CD4-positive, alpha-beta T cell (primary cell): Measurements from ENCODE around the gene CDKAL1. TPM values are rescaled to one million over a fixed set of nuclear protein-coding genes. Genes with fewer than 3 reads are reported as not detected.
"Not testable (repeated sequence)": the region's sequence is repeated elsewhere in the genome, so short reads cannot be mapped to it uniquely, and the experiment has no call there.

ENCODE experiments used
- ATAC-seq: fragments of 200-7000 bp; cut with Tn5 transposase; one replicate; pipeline ENCODE4 v1.10.0; 2022; ENCODE audit warnings: mild to moderate bottlenecking; ENCODE audit not compliant: poor library complexity
- CTCF ChIA-PET: fragments of 350-600 bp; sonication (Branson Sonifier 250); formaldehyde crosslinking; loops from one replicate; lab custom pipeline; 2021; ENCODE audit warnings: antibody characterized with exemption, inconsistent platforms; lab: Charles Lee
- POLR2A ChIA-PET: fragments of 350-600 bp; sonication (Branson Sonifier 250); formaldehyde crosslinking; loops from one replicate; lab custom pipeline; 2021; ENCODE audit warnings: antibody characterized with exemption, inconsistent platforms; lab: Charles Lee
- DNase-seq, 14 experiments: peaks; one replicate each; pipeline ENCODE4 v3.0.0-alpha.2; 2013 to 2020; ENCODE audit warnings: mixed read lengths in 2 of 14
- H3K27ac ChIP-seq, 2 donors: one replicate each; pipeline versions ENCODE4 v1.5.1 to v1.7.0; 2013; ENCODE audit warnings: low read length in 2 of 2, low read depth in 1 of 2, mild to moderate bottlenecking in 1 of 2
- H3K27me3 ChIP-seq, 2 experiments: 1 replicate in 1 of 2; 2 replicates in 1 of 2; pipeline versions ENCODE4 v1.6.1 to v1.7.0; 2013; ENCODE audit warnings: low read length in 2 of 2, control low read depth in 1 of 2, mild to moderate bottlenecking in 1 of 2, moderate library complexity in 1 of 2; ENCODE audit not compliant: insufficient read depth in 2 of 2, control insufficient read depth in 1 of 2
- H3K36me3 ChIP-seq: one replicate; pipeline ENCODE4 v1.6.1; 2013; ENCODE audit warnings: low read length, control low read depth; ENCODE audit not compliant: insufficient read depth
- H3K4me1 ChIP-seq: one replicate; pipeline ENCODE4 v1.6.1; 2013; ENCODE audit warnings: low read length, control low read depth; ENCODE audit not compliant: insufficient read depth
- H3K4me3 ChIP-seq: one replicate; pipeline ENCODE4 v1.5.1; 2013; ENCODE audit warnings: mild to moderate bottlenecking, low read length, moderate library complexity
- H3K9me3 ChIP-seq, 2 experiments: 1 replicate in 1 of 2; 2 replicates in 1 of 2; pipeline versions ENCODE4 v1.6.1 to v1.7.0; 2013; ENCODE audit warnings: low read length in 2 of 2, mild to moderate bottlenecking in 2 of 2, control low read depth in 1 of 2, moderate library complexity in 1 of 2; ENCODE audit not compliant: control insufficient read depth in 1 of 2, insufficient read depth in 1 of 2
- H3K27ac Mint-ChIP-seq: one replicate; pipeline ENCODE4 v1.8.0; 2020; ENCODE audit warnings: mixed read lengths
- H3K27me3 Mint-ChIP-seq: one replicate; pipeline ENCODE4 v1.8.0; 2021; ENCODE audit warnings: mixed read lengths
- H3K36me3 Mint-ChIP-seq: one replicate; pipeline ENCODE4 v1.8.0; 2021; ENCODE audit warnings: low read depth, mixed read lengths
- H3K4me1 Mint-ChIP-seq: one replicate; pipeline ENCODE4 v1.8.0; 2021; ENCODE audit warnings: low read depth, mixed read lengths
- H3K4me3 Mint-ChIP-seq: one replicate; pipeline ENCODE4 v1.8.0; 2020; ENCODE audit warnings: mild to moderate bottlenecking, mixed read lengths
- H3K9me3 Mint-ChIP-seq: one replicate; pipeline ENCODE4 v1.8.0; 2020; ENCODE audit warnings: mixed read lengths
- CTCF ChIP-seq: fragments of 200-600 bp; IDR thresholded peaks from one replicate; pipeline ENCODE4 v1.8.0; 2022; ENCODE audit warnings: antibody characterized with exemption, mild to moderate bottlenecking
- intact Hi-C, 2 experiments: fragments of 100-400 bp; cut with DNase I in 1 of 2; cut with micrococcal nuclease in 1 of 2; formaldehyde crosslinking; loops; one replicate each; pipeline versions ENCODE4 v1.15.1 to v1.9.0; 2023 to 2025; cut with DNase I, micrococcal nuclease
- total RNA-seq, 174 experiments: library from RNA in 2 of 174; stranded (reverse) in 2 of 174; gene quantifications; one replicate each; pipeline ENCODE4 v1.2.3 and lab custom pipeline; 2021 to 2026

The CDKAL1 gene
- total RNA-seq, 2 experiments from 2014 or later, result 21.3 to 23.9 TPM

GRCh38 chr6:20548264-20548663 lies 14.0 kb downstream of the CDKAL1 start:
- CTCF ChIA-PET, result interaction anchor here (0.5 to 0.6 kb wide), 2 partner anchors 13 to 1017 kb away, joined by 3 to 5 read pairs; no protein-coding TSS in a partner anchor
- H3K4me1 Mint-ChIP-seq, result peaks cover 21% of the 10 kb centered on the region
- intact Hi-C loops, result no loop called here

GRCh38 chr6:20549398-20549797 lies 15.1 kb downstream of the CDKAL1 start:
- H3K27me3 Mint-ChIP-seq, DNase-seq, H3K9me3 ChIP-seq, H3K4me1 ChIP-seq, CTCF ChIA-PET, H3K4me3 ChIP-seq, H3K27me3 ChIP-seq, POLR2A ChIA-PET, H3K27ac Mint-ChIP-seq, H3K4me3 Mint-ChIP-seq, intact Hi-C loops, H3K9me3 Mint-ChIP-seq, H3K27ac ChIP-seq, ATAC-seq: not testable (repeated sequence)
- peaks cover 51% of the 10 kb centered on the region for H3K36me3 ChIP-seq
- H3K36me3 Mint-ChIP-seq, result peaks cover 70% of the 10 kb centered on the region
- peaks cover 19% of the 10 kb centered on the region for H3K4me1 Mint-ChIP-seq

More at GRCh38 chr6:20548264-20548663, 14.0 kb downstream of the CDKAL1 start:
- Histone ChIP-seq H3K27me3 (no peaks in the 10 kb centered on the region), H3K36me3 (peaks cover 48% of the 10 kb centered on the region), H3K9me3 (no peaks in the 10 kb centered on the region), H3K4me1 (no peaks in the 10 kb centered on the region), H3K4me3 (no peak overlapping the region), H3K27ac (no peak overlapping the region)
- no peak for ATAC-seq
- no peak overlapping the region for H3K27ac Mint-ChIP-seq
- no peak for DNase-seq
- H3K9me3 Mint-ChIP-seq, result no peaks in the 10 kb centered on the region
- no peak for TF ChIP-seq CTCF
- no peak overlapping the region for H3K4me3 Mint-ChIP-seq
- POLR2A ChIA-PET, result no interaction called here
- no peaks in the 10 kb centered on the region for H3K27me3 Mint-ChIP-seq
- H3K36me3 Mint-ChIP-seq, result peaks cover 67% of the 10 kb centered on the region

- TF ChIP-seq CTCF, result no peak
- ChIA-PET POLR2A (no interaction called here), CTCF (no interaction called here)
- Mint-ChIP-seq H3K36me3 (peaks cover 58% of the 10 kb centered on the region), H3K27me3 (no peaks in the 10 kb centered on the region), H3K27ac (no peak overlapping the region), H3K9me3 (no peaks in the 10 kb centered on the region), H3K4me3 (no peak overlapping the region), H3K4me1 (peaks cover 6% of the 10 kb centered on the region)
- H3K4me1 ChIP-seq, result no peaks in the 10 kb centered on the region
- no peaks in the 10 kb centered on the region for H3K9me3 ChIP-seq
- no peaks in the 10 kb centered on the region for H3K27me3 ChIP-seq
- ATAC-seq (no peak), DNase-seq (no peak)
- H3K27ac ChIP-seq, result no peak overlapping the region
- H3K36me3 ChIP-seq, result peaks cover 31% of the 10 kb centered on the region
- no peak overlapping the region for H3K4me3 ChIP-seq
- intact Hi-C loops, result no loop called here
Measured at GRCh38 chr6:20554326-20554725, 20.1 kb downstream of the CDKAL1 start.

- intact Hi-C loops, result no loop called here
- no peak overlapping the region for H3K4me3 ChIP-seq
- no peak overlapping the region for H3K27ac ChIP-seq
- no peak for TF ChIP-seq CTCF
- POLR2A ChIA-PET, result no interaction called here
- H3K27me3 Mint-ChIP-seq, result no peaks in the 10 kb centered on the region
- ATAC-seq (no peak), DNase-seq (no peak)
- H3K4me1 Mint-ChIP-seq, result peaks cover 6% of the 10 kb centered on the region
- H3K9me3 Mint-ChIP-seq, result no peaks in the 10 kb centered on the region
- peaks cover 55% of the 10 kb centered on the region for H3K36me3 Mint-ChIP-seq
- peaks cover 31% of the 10 kb centered on the region for H3K36me3 ChIP-seq
- no peak overlapping the region for H3K4me3 Mint-ChIP-seq
- H3K9me3 ChIP-seq, result no peaks in the 10 kb centered on the region
- H3K4me1 ChIP-seq, result no peaks in the 10 kb centered on the region
- H3K27me3 ChIP-seq, result no peaks in the 10 kb centered on the region
- CTCF ChIA-PET, result no interaction called here
- no peak overlapping the region for H3K27ac Mint-ChIP-seq
Measured at GRCh38 chr6:20554817-20555216, 20.6 kb downstream of the CDKAL1 start.
